ENCODE data around the gene C19orf25.

GRCh38 chr19:1449467-1450442, 29.3 kb downstream of the C19orf25 start, which contains the start of gene APC2:
- no peak for TF ChIP-seq CTCF (IDR thresholded peaks at IDR 0.05)
- no peak for TF ChIP-seq POLR2A (IDR thresholded peaks at IDR 0.05)
